Measurements from ENCODE around the gene ARMC7. TPM values are rescaled to one million over a fixed set of nuclear protein-coding genes. Genes with fewer than 3 reads are reported as not detected.

The ARMC7 gene
- total and polyA plus RNA-seq, 2 of the 13 experiments (the other 11 are each of a cell fraction or from before 2014, with no cell fraction given): 3.9 to 4.2 TPM

GRCh38 chr17:75077072-75077495 lies 32.7 kb upstream of the ARMC7 start (continued):
- TF ChIP-seq ZSCAN9 (CRISPR knock-in tag; IDR thresholded peaks at IDR 0.05; ENCODE audit: borderline replicate concordance) (peak; percentile 72; the same call in 1 of the 2 replicates), ZNF3 (CRISPR knock-in tag; IDR thresholded peaks at IDR 0.05) (no peak), ZNF543 (CRISPR knock-in tag; IDR thresholded peaks at IDR 0.05) (peak; percentile 23; the same call in 1 of the 2 replicates), ZNF562 (CRISPR knock-in tag; IDR thresholded peaks at IDR 0.05; ENCODE audit: borderline replicate concordance) (no peak), ZNF383 (CRISPR knock-in tag; IDR thresholded peaks at IDR 0.05; ENCODE audit: borderline replicate concordance) (no peak), ZNF878 (CRISPR knock-in tag; IDR thresholded peaks at IDR 0.05) (no peak), ZMYM4 (CRISPR knock-in tag; IDR thresholded peaks at IDR 0.05) (peak; percentile 52; the same call in 1 of the 2 replicates), TOPORS (CRISPR knock-in tag; IDR thresholded peaks at IDR 0.05) (no peak), GTF3A (CRISPR knock-in tag; conservative IDR thresholded peaks at IDR 0.05) (no peak), SKI (IDR thresholded peaks at IDR 0.05; ENCODE audit: partially characterized antibody) (peak; percentile 81), NFATC3 (CRISPR knock-in tag; IDR thresholded peaks at IDR 0.05) (no peak), TBX2 (CRISPR knock-in tag; IDR thresholded peaks at IDR 0.05; ENCODE audit: borderline replicate concordance) (peak; percentile 84), FOSL2 (CRISPR knock-in tag; IDR thresholded peaks at IDR 0.05) (0 out of 2 replicates have a peak, but pooled peaks have one; percentile 45), ZNF883 (CRISPR knock-in tag; IDR thresholded peaks at IDR 0.05; ENCODE audit: not compliant biosample characterization) (no peak), ZBTB14 (CRISPR knock-in tag; IDR thresholded peaks at IDR 0.05) (no peak), ZNF101 (CRISPR knock-in tag; IDR thresholded peaks at IDR 0.05; ENCODE audit: borderline replicate concordance, low read depth) (no peak), ZNF280B (CRISPR knock-in tag; IDR thresholded peaks at IDR 0.05; ENCODE audit: borderline replicate concordance) (no peak), ZSCAN30 (CRISPR knock-in tag; IDR thresholded peaks at IDR 0.05) (no peak), TRIM24 (CRISPR knock-in tag; IDR thresholded peaks at IDR 0.05) (no peak), RCOR2 (CRISPR knock-in tag; IDR thresholded peaks at IDR 0.05) (no peak; the same call in 1 of the 2 replicates), SALL1 (CRISPR knock-in tag; IDR thresholded peaks at IDR 0.05) (peak; percentile 89), HNRNPH1 (optimal IDR thresholded peaks at IDR 0.05; ENCODE audit: low read depth, low read length) (no peak), CEBPB (IDR thresholded peaks at IDR 0.05; ENCODE audit: borderline replicate concordance, low read depth, low read length) (peak; percentile 76), STAG1 (CRISPR knock-in tag; IDR thresholded peaks at IDR 0.05) (no peak), NR2F6 (IDR thresholded peaks at IDR 0.05) (peak; percentile 88), NR2F6 (CRISPR knock-in tag; IDR thresholded peaks at IDR 0.05) (peak; percentile 96), TP53 (CRISPR knock-in tag; conservative IDR thresholded peaks at IDR 0.05) (no peak), ZFP91 (CRISPR knock-in tag; IDR thresholded peaks at IDR 0.05; ENCODE audit: borderline replicate concordance) (0 out of 2 replicates have a peak, but pooled peaks have one; percentile 50), NCOA5 (CRISPR knock-in tag; IDR thresholded peaks at IDR 0.05) (no peak), NFYB (CRISPR knock-in tag; IDR thresholded peaks at IDR 0.05) (no peak), ZBTB7B (CRISPR knock-in tag; IDR thresholded peaks at IDR 0.05) (peak; percentile 74)
